HEK293 (cell line): ENCODE measurements around the gene SLC1A6.

Experiments
- YY1 ChIP-seq: fragments of 450-650 bp; formaldehyde crosslinking; IDR thresholded peaks from 2 replicates; pipeline ENCODE4 v1.5.1; 2018; ENCODE audit warnings: missing biosample characterization, missing genetic modification characterization
- ZNF791 ChIP-seq: fragments of 450-650 bp; formaldehyde crosslinking; IDR thresholded peaks from 2 replicates; pipeline ENCODE4 v1.5.1; 2016; ENCODE audit warnings: missing biosample characterization, missing genetic modification characterization
- TF ChIP-seq, protein P1 (sequence below): fragments of 450-650 bp; formaldehyde crosslinking; IDR thresholded peaks from 2 replicates; pipeline ENCODE4 v1.5.1; 2016; ENCODE audit warnings: missing biosample characterization, missing genetic modification characterization

DNA sequence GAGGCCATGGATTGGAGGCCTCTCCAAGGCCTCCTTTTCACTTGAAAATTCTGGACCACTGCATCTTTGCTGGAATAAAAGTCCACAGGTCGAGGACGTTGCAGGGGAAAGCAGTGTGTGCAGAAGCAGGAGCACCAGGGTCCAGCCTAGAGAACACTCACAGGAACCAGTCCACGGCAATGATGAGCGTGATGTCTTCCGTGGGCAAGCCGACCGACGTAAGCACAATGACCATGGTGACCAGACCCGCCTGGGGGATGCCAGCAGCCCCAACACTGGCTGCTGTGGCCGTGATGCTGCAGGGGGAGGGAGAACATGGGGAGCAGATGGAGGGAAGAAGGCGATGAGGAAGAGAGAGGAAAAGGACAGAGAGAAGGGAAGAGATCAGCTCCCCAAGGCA, 26.9 kb downstream of the SLC1A6 start:
- TF ChIP-seq YY1 (tag by site-specific recombination), result no peak
- TF ChIP-seq ZNF791 (tag by site-specific recombination), result no peak
- TF ChIP-seq, protein P1, sequence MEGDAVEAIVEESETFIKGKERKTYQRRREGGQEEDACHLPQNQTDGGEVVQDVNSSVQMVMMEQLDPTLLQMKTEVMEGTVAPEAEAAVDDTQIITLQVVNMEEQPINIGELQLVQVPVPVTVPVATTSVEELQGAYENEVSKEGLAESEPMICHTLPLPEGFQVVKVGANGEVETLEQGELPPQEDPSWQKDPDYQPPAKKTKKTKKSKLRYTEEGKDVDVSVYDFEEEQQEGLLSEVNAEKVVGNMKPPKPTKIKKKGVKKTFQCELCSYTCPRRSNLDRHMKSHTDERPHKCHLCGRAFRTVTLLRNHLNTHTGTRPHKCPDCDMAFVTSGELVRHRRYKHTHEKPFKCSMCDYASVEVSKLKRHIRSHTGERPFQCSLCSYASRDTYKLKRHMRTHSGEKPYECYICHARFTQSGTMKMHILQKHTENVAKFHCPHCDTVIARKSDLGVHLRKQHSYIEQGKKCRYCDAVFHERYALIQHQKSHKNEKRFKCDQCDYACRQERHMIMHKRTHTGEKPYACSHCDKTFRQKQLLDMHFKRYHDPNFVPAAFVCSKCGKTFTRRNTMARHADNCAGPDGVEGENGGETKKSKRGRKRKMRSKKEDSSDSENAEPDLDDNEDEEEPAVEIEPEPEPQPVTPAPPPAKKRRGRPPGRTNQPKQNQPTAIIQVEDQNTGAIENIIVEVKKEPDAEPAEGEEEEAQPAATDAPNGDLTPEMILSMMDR (tag by site-specific recombination), result no peak
